Body of pancreas (tissue), 4 donors: ENCODE data around the gene FKBP1B. TPM values are rescaled to one million over a fixed set of nuclear protein-coding genes. Genes with fewer than 3 reads are reported as not detected.
A peak's percentile ranks its signal among the peaks of the same experiment; 100 is the strongest.

Experiments
- ATAC-seq: fragments of 150-250 bp; one replicate; pipeline ENCODE4 v1.9.1; 2016
- DNase-seq, 4 donors: peaks; one replicate each; pipeline ENCODE4 v3.0.0-alpha.2; 2019
- H3K27ac ChIP-seq, 4 donors: fragments of 200-600 bp; sonication (generic); 1 replicate in 3 of 4; 2 replicates in 1 of 4; pipeline versions ENCODE4 v1.5.1 to v1.6.1; 2016 to 2019; ENCODE audit warnings: mild to moderate bottlenecking in 1 of 4, mixed read lengths in 1 of 4, moderate library complexity in 1 of 4
- H3K27me3 ChIP-seq, 2 donors: fragments of 200-600 bp; sonication (generic); one replicate each; pipeline ENCODE4 v1.6.0; 2016; ENCODE audit warnings: mild to moderate bottlenecking in 1 of 2
- H3K36me3 ChIP-seq, 2 donors: fragments of 200-600 bp; sonication (generic); replicated peaks in 1 of 2; 2 replicates each; pipeline ENCODE4 v1.5.1; 2016; ENCODE audit warnings: low read depth in 2 of 2; ENCODE audit not compliant: insufficient read depth in 1 of 2
- H3K4me1 ChIP-seq: fragments of 200-600 bp; sonication (generic); one replicate; pipeline ENCODE4 v1.6.0; 2016
- H3K4me3 ChIP-seq, 2 donors: fragments of 200-600 bp; sonication (generic); 1 replicate in 1 of 2; 2 replicates in 1 of 2; pipeline ENCODE4 v1.5.1; 2016 to 2019
- H3K9me3 ChIP-seq, 3 donors: fragments of 200-600 bp; sonication (generic); 1 replicate in 2 of 3; 2 replicates in 1 of 3; pipeline ENCODE4 v1.5.1; 2016
- POLR2A ChIP-seq, 3 donors: fragments of 450-650 bp; IDR thresholded peaks; one replicate each; pipeline ENCODE4 v1.6.1; 2016; ENCODE audit warnings: antibody characterized with exemption in 3 of 3, mild to moderate bottlenecking in 2 of 3
- WGBS, 2 donors: methylation state at CpG; one replicate each; pipeline ENCODE4 v1.1.5; 2017; 5-methylcytosine and 5-hydroxymethylcytosine counted together
- intact Hi-C: fragments of 100-400 bp; cut with DNase I; formaldehyde crosslinking; loops from one replicate; pipeline ENCODE4 v1.15.1; 2023
- total RNA-seq, 2 donors: library from RNA; depleted of rRNA; stranded (reverse); fragments of >200 nt; gene quantifications; one replicate each; pipeline ENCODE4 v1.1.0, GENCODE V29; 2016
- TF ChIP-seq, protein P1 (sequence below), 7 experiments: fragments of 450-650 bp in 4 of 7; fragments of 200-600 bp in 3 of 7; sonication (generic) in 3 of 7; IDR thresholded peaks; one replicate each; pipeline ENCODE4 v1.5.1; 2016 to 2019; ENCODE audit warnings: antibody characterized with exemption in 7 of 7

FKBP1B gene
- total RNA-seq, 2 donors from 2014 or later, result 10.5 to 12.7 TPM

DNA sequence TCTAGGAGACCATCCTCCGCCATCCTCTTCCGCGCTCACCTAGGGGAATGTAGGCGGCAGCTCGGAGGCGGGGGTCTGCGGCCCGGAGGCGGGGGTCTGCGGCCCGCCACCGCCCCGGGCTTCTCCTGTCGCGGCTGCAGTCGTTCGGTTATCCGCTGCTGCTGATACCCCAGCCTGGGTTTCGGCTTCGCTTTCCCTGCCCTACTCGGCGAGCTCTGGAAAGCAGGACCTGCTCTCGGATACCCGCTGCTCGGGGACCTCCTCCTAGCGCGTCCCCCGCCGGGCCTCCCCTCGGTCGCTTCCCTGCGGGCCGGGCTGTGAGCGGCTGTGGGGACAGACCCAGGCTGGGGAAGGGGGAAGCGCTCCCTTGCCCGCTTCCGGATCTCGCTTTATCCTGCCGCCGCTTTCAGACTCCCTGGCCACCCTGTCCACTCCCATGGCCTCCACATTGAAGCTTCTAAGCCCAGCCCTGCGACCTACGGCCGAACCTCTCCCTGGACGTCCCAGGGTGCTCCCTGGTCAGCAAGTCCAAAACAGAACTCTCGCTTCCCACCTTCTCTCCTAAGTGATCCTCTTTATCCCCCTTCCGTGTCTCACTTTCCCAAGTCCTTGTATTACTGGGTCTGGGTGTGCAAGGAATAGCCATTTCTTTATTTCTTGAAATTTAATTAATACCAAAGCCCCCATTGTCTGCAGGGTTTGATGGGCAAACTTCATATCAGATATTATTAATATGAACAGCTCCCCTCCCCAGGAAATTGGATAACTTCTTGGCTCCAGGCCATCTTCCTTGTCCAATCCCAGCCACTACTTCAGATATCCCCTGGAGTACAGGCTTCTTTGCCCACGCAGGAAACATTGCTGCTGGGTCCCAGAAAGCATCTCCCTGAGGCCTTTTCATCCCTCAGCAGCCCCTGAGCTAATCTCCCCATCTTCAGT, 769 bp downstream of the FKBP1B start:
- H3K27me3 ChIP-seq, result no peaks in the 10 kb centered on the region
- H3K4me3 ChIP-seq, result peak overlapping the region; percentile 65 to 93
- H3K36me3 ChIP-seq, result no peaks in the 10 kb centered on the region
- no peaks in the 10 kb centered on the region for H3K9me3 ChIP-seq
- WGBS, 2 donors, result 6 to 11% methylated on average over 11 to 41 of the region's 47 CpGs
- H3K4me1 ChIP-seq, result peaks cover 33% of the 10 kb centered on the region
- peak overlapping the region in 3 of 4 donors; percentile 23 to 58 (median 45) for H3K27ac ChIP-seq
- ATAC-seq (no peak), DNase-seq (peak; percentile 21 to 41 (median 36))
- intact Hi-C loops, result no loop called here
- TF ChIP-seq, protein P1, sequence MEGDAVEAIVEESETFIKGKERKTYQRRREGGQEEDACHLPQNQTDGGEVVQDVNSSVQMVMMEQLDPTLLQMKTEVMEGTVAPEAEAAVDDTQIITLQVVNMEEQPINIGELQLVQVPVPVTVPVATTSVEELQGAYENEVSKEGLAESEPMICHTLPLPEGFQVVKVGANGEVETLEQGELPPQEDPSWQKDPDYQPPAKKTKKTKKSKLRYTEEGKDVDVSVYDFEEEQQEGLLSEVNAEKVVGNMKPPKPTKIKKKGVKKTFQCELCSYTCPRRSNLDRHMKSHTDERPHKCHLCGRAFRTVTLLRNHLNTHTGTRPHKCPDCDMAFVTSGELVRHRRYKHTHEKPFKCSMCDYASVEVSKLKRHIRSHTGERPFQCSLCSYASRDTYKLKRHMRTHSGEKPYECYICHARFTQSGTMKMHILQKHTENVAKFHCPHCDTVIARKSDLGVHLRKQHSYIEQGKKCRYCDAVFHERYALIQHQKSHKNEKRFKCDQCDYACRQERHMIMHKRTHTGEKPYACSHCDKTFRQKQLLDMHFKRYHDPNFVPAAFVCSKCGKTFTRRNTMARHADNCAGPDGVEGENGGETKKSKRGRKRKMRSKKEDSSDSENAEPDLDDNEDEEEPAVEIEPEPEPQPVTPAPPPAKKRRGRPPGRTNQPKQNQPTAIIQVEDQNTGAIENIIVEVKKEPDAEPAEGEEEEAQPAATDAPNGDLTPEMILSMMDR (IDR thresholded peaks at IDR 0.05), result no peak
- TF ChIP-seq POLR2A (IDR thresholded peaks at IDR 0.05), result no peak

- no peak for ATAC-seq
- WGBS, 2 donors, result 72 to 78% methylated on average over 8 of the region's 8 CpGs
- H3K36me3 ChIP-seq, result no peaks in the 10 kb centered on the region
- intact Hi-C loops, result no loop called here
- H3K9me3 ChIP-seq, result no peaks in the 10 kb centered on the region
- H3K27me3 ChIP-seq, result no peaks in the 10 kb centered on the region
- no peak overlapping the region for H3K27ac ChIP-seq
- peaks cover 25% of the 10 kb centered on the region for H3K4me1 ChIP-seq
- TF ChIP-seq POLR2A (IDR thresholded peaks at IDR 0.05), result no peak
- TF ChIP-seq, protein P1 (IDR thresholded peaks at IDR 0.05), result no peak
- DNase-seq, result no peak
- H3K4me3 ChIP-seq, result no peak overlapping the region
Measured at GRCh38 chr2:24051833-24052232, 2.3 kb downstream of the FKBP1B start.

DNA sequence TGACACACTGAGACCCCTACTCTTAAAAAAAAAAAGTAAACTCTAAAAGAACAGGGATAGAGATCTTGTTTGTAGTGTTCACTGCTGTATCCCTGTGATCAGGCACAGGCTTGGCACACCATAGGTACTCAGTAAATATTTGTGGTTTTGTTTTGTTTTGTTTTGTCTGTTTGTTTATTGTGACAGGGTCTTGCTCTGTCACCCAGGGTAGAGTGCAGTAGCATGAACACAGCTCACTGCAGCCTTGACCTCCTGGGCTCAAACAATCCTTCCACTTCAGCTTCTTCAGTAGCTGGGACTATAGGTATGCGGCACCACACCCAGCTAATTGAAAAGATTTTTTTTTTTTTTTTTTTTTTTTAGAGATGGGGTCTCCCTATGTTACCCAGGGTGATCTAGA, 3.4 kb downstream of the FKBP1B start:
- H3K36me3 ChIP-seq, result no peaks in the 10 kb centered on the region
- 93 to 100% methylated on average over 1 of the region's 1 CpG for WGBS, 2 donors

GRCh38 chr2:24054366-24055010, 4.9 kb downstream of the FKBP1B start:
- ATAC-seq (no peak), DNase-seq (no peak)
- WGBS, 2 donors, result 65 to 66% methylated on average over 7 to 8 of the region's 8 CpGs
- Histone ChIP-seq H3K9me3 (no peaks in the 10 kb centered on the region), H3K4me3 (no peak overlapping the region), H3K27ac (no peak overlapping the region), H3K36me3 (no peaks in the 10 kb centered on the region), H3K4me1 (peaks cover 13% of the 10 kb centered on the region), H3K27me3 (no peaks in the 10 kb centered on the region)
- intact Hi-C loops, result no loop called here
- TF ChIP-seq, protein P1 (IDR thresholded peaks at IDR 0.05), result no peak
- no peak for TF ChIP-seq POLR2A (IDR thresholded peaks at IDR 0.05)

More for the DNA sequence above, 3.4 kb downstream of the FKBP1B start:
- ATAC-seq, result no peak
- H3K4me3 ChIP-seq, result no peak overlapping the region
- TF ChIP-seq, protein P1 (IDR thresholded peaks at IDR 0.05), result no peak
- TF ChIP-seq POLR2A (IDR thresholded peaks at IDR 0.05), result no peak
- no peak overlapping the region for H3K27ac ChIP-seq
- no peaks in the 10 kb centered on the region for H3K9me3 ChIP-seq
- H3K27me3 ChIP-seq, result no peaks in the 10 kb centered on the region
- no peak for DNase-seq
- intact Hi-C loops, result no loop called here
- H3K4me1 ChIP-seq, result peaks cover 22% of the 10 kb centered on the region
